Measurements from ENCODE around the gene MAVS.

Gene MAVS

DNA sequence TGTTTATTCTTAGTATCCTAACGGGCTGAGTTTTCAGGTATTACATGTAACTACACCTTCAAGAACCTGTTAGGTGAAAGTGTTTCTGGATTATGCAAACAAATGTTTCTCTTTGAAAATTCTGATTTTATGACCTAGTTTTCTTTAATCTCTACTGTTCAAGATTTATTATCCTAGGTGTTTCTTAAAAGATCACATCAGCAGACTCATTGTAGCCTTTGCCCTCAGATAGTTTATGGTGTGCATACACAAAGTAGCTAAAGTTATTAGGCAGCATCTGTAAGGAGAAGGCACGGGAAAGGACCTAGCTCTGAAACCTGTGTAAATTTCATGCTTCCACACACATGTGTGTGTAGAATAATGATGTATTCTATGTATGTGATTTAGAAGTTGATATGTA lies 64.2 kb downstream of the MAVS start:
- no peak for DNase-seq (ENCODE audit: low read depth in 2 of 2)

DNA sequence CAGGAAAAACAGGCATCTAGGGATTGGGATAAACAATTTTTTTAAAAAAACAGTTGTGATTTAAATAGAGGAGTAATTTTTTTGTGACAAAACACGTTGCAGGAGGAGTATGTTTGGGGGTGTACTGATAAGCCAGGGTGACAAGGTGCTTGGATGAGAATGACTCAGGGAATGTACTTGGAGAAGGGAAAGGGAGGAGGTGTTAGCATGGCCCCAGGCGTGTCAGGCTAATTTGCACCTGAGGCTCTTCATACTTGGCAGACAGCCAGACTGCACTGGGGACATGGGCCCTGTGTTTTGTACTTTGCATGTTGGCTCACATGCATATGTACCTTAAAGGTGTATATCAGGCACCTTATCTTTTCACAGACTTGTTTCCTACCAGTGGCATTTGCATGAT lies 65.3 kb downstream of the MAVS start:
- no peak for DNase-seq (ENCODE audit: low read depth in 2 of 2)

- no peak for DNase-seq (ENCODE audit: low read depth in 2 of 2)
Measured at GRCh38 chr20:3914446-3914845, 67.8 kb downstream of the MAVS start.

DNA sequence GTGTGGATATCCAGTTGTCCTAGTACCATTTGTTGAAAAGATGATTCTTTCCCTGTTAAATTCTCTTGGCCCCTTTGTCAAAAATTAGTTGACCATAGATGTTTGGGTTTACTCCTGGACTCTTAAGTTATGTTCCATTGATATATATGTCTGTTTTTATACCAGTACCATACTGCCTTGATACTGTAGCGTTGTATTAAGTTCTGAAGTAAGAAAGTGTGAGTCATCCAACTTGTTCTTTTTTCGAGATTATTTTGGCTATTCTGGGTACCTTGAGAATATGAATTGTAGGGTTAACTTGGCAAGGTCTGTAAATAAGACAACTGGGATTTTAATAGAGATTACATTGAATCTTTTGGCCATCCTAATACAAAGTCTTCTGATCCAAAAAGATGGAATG lies 69.1 kb downstream of the MAVS start:
- no peak for DNase-seq (ENCODE audit: low read depth in 2 of 2)

- DNase-seq (ENCODE audit: low read depth in 2 of 2): no peak
Measured at GRCh38 chr20:3916364-3916763, 69.7 kb downstream of the MAVS start.

DNA sequence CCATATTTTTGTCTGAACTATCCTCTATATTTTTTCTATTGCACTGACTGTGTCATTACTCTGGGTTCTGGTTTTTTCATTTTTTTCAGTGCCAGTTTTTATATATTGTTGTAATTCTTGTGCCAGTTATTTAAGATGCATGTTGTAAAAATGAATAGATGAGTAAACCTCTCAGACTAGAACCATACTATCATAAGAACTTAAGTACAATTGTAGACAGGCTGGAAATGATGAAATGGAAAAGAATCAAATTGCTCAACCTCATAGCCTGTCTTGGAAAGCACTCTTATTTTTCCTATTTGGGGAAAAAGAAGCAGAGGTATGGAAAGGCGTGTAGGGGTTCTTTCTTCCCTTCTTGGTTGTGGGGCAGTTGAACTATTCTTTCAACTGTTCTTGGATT lies 72.7 kb downstream of the MAVS start:
- DNase-seq (ENCODE audit: low read depth in 2 of 2): no peak

GRCh38 chr20:3922223-3922982 lies 75.8 kb downstream of the MAVS start:
- DNase-seq (ENCODE audit: low read depth in 2 of 2): no peak

- DNase-seq (ENCODE audit: low read depth in 2 of 2): no peak
Measured at GRCh38 chr20:3922983-3923339, 76.3 kb downstream of the MAVS start.

- no peak for DNase-seq (ENCODE audit: low read depth in 2 of 2)
Measured at GRCh38 chr20:3923818-3924217, 77.2 kb downstream of the MAVS start.

GRCh38 chr20:3924304-3925112 lies 77.9 kb downstream of the MAVS start:
- no peak for DNase-seq (ENCODE audit: low read depth in 2 of 2)

- DNase-seq (ENCODE audit: low read depth in 2 of 2): no peak
Measured at GRCh38 chr20:3925113-3925695, 78.6 kb downstream of the MAVS start.

All from stimulated activated CD4-positive, alpha-beta T cell treated with anti-CD3 and anti-CD28 coated beads, Interleukin-1b, Interleukin-23, amount 100 ng/mL, for 1 hour (primary cell).